ENCODE data around the gene TRPC4.

TRPC4 gene

DNA sequence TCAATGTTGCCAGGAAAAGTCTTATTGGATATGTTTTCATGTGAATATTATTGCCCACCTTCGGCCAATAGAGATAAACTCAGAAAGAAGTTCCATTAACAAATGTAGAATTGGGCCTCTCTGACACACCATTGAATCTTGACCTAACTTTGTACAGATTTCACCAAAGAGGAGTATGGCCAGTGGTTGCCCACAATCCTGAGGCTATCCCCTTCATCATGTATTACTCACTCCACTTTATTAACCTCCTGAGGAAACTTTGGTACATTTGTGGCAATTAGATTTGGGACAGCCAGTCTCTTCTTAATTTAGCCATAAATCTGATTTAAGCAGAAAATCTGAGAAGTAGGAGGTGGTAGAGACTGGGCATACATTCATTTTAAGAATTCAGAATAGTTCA lies 217.7 kb downstream of the TRPC4 start:
- no peak for FAIRE-seq

DNA sequence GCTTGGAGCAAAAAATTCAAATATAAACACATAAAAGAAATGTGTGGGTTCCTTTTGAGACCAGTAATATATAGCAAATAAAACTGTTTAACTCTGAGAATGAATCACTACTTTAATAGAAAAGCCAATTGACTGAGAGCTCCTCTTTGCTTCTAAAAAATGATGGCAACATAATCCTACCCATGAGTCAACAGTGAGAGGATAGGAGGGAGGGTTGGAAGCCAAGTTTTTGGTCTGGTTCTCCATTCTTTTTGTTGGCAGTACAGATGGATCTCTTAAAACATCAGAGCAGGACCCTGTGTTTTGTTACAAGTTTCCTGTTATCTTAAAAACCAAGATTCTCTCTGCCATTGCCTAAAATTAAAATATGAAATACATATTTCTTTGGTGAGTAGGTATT lies 221.0 kb downstream of the TRPC4 start:
- no peak for FAIRE-seq

DNA sequence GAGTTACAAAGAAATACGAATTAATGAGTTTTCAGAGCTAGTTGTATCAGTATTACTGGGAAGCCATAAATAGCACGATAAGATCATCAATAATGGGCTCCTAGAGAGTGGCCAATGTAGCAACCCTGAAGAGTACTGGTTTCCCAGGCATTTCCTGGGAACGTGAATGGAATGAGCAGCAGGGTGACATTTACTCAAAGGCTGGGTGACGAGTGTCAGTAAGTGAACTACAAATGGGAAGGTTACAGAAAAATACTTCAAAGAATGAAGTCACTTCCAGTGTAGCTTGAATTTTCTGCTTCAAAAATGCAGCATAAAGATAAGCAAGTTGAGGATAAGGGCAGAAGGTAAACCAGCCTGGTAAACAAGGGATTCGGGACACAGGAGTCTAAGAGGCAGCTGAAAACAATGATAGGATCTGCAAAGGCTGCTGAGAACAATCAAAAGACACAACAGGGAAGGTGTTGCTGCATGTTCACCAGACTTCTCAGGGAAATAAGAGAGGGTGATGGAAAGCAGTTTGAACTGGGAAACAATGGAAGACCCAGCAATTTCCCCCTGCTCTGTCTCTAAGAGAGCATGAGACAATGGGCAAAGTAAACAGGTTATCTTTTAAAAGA lies 222.4 kb downstream of the TRPC4 start:
- no peak for FAIRE-seq

DNA sequence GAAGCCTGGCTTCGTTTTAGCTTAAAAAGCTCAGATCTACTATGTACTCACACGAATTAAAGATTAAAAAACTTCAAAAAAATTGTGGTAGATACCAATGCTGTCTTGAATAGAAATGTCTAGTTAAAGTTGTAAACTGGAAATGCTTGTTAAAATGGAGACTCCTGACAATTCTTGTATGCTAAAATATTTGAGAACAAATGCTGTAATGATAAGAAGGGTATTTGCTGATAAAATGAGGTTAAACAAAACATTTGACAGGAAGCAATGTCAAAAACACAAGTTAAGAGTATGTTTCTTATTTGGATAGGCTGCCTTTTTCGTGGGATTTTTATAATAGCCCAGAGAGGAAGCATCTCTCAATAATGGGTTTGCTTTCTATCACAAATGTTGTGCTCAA lies 223.0 kb downstream of the TRPC4 start:
- FAIRE-seq, result no peak

DNA sequence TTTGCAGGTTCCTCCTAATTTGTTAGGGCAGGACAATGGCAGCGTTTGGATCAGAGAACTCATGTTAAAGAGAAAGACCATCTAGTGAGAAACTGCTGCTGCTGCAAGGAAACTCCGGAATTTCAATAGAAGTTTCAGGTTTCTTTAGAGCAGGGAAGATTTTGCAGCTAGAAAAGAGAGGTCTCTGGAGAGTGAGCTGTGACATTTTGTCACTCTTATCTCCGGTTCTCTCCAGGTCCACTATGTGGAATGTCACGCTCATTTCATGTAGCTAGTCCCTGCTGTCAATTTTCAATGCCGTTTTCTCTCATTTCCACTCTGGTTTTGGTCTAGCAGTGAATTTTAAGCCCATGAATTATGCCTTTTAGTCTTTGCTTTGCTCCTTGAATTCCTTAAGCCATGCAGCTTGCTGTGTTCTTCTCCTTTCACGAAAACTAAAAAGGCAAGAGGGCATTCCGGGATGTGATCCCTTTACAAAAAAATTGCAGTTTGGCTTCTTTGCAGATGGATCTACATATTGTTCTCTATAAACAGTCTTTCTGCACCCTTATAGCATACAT lies 224.3 kb downstream of the TRPC4 start:
- FAIRE-seq, result no peak

DNA sequence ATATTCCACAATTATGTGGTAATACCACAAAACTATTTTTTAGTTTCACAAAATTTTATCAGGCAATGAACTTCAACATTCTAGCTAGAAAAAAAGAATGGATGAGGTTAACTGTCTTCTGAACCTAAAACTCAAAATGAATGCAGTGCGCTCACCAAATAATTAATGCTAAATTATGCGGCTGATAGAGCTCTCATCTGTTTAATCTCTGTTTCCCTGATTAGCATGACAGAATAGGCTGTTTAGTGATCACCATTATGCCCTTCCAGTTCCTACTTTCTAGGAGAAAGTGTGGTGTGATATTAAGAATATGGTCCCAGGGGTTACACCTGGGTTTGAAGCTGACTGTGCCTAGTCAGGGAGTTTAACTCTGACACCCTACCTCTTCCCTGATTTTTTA lies 228.2 kb downstream of the TRPC4 start:
- no peak for FAIRE-seq

DNA sequence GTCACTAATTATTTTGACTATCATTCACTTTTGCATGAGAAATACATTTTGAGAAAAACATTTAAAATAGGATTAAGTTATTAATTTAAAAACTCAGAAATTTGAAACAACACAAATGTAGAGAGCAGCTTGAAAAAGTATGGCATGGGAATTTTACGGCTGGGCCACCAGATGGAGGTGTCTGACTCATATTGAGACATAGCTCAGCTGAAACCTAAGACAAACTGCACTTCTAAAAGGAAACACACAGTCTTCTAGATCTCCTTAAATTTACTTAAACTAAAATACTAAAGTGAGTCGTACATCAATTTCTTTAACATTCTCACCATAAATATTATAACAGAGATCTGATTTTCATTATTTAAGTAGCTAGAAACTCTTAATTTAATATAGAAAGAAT lies 229.1 kb downstream of the TRPC4 start:
- peak; percentile 85 for FAIRE-seq

DNA sequence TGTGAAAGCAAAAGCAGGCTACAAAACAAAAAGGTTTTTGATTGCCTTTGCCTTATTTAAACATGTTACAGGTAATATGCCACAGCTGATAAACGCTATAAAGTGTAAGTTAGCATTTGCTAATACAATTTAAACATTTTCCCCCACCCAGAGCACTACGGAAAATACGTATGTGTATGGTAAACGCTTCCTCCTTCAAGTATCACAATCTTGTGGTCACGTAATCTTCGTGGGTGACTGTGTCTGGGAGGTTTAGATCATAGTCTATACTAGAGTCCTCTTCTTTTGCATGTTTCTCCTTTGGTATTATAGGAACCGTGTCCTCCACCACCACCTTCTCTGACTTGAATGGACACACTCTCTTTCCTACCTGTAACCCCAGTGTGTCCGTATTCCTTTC lies 232.9 kb downstream of the TRPC4 start:
- no peak for FAIRE-seq

DNA sequence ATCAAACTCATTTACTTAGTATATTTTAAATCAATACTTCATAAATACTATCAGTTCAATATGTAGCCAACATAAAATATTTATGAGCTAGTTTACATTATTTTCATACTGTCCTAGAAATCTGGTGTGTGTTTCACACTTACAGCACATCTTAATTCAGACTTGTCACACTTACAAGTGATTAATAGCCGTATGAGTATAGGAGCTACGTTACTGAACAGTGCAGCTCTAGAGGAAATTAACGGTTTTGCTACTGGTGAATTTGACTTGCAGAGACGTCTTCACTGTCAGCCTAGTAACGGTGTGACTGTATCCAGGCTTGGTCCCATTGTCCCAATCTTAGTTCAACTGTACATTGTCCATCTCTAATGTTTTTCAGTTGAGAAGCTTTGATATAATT lies 237.3 kb downstream of the TRPC4 start:
- no peak for FAIRE-seq

DNA sequence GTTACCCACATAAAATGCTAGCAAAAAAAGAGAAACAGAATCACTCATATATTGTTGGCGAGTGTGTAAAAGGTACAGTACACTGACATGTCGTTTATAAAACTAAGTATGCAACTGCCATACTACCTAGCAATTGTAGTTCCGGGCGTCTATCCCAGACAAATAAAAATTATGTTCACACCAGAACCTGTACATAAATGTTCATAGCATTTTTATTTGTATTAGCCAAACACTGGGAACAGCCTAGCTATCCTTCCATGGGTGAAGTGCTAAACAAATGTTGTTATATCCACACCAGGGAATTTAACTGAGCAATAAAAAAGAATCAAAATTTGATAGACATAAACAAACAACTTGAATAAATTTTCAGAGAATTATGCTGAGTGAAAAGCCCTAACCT lies 242.1 kb downstream of the TRPC4 start:
- peak; percentile 29 for FAIRE-seq

DNA sequence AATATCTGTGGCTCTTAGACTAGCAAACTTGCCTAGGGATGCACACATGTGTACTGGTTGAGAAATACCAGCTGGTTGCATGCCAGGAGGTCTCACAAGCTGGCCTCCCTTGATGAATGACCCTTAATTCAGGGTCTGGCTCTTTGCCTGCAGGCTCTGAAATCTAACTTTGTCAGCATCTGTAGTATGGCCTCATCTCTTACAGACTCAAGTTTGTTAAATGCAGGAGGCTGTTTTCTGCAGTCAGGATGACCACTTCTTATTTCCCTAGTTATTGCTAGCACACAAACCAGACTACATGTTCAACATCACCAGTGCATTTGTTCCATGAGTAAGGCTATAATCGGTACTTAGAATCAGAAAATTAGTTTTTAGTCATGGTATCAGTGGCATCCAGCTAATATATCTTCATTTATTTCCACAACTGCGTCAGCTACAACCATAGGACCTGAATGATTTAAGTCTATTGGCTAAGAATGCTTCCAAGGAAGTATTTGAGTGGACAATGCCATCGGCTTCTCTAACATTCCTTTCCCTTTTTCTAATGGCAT lies 247.7 kb downstream of the TRPC4 start:
- FAIRE-seq, result no peak

DNA sequence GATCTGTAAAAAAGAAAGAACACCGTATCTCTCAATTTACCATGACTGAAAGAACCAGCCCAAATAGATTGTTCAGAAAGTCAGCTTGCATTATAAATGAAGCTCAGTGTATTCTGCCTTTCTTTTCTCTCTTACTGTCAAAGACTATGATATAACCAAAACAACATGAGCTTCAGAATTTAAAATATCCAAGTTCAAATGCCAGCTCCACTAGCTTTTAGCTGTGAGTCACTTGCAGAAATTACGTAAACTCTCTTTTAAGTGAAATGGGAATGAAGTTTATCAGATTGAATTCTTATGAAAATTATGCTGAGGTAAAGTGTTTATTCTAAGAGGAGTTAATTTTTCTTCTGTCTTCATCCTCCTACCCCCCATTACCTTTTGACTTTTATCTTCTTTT lies 251.0 kb downstream of the TRPC4 start:
- peak; percentile 45 for FAIRE-seq

DNA sequence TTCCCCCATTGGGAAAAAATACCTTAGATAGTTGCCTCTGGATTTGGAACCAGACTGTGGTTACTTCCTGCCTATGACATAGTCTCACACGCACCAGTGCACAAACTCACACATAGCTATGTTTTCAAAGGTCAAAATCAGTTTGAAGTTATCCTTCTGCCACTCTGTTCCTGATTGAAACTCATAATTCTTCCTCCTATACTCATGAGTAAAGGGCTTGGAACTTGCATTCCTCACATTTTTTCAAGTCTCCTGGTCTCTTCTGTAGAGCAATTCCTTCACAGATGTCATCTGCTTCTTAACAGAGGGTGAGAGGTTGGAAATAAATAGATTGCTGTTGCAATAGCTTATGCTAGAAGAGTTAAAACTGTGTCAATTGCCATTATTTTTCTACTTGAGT lies 252.4 kb downstream of the TRPC4 start:
- FAIRE-seq, result no peak

DNA sequence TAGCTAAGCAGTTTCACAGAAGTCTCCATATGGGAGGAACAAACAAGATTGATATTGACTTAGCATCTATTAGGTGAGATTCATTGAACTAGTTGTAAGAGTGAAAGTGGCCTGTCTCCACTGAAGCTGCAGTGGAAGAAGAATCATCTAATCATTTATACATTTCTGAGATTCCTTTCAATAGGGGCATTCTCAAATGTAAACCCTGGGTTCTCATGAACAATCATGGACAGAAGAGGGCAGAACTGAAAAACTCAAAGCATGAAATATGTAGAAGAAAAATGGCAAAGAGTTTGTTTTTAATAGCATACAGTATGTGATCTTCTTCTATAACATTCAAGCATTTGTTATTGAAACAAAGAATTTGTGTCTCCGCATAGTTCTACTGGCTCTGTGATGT lies 253.4 kb downstream of the TRPC4 start:
- FAIRE-seq, result no peak

DNA sequence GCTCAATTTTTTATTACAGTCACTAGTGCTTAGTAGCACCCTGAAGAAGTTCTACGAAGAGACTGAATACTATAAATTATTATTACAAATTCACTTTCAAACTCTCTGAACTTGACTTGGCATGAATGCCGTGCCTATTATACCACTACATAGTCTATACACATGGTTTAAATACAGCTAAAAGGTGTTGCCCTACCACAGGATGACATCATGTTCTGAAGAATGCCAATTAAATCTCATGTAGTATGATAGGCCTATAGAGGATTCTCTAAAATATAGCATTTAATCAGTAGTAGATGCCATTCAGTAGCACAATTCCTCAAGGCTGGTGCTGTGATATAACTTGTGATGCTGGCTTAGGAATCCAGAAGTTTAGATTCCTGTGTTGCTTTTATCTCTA lies 254.3 kb downstream of the TRPC4 start:
- no peak for FAIRE-seq

DNA sequence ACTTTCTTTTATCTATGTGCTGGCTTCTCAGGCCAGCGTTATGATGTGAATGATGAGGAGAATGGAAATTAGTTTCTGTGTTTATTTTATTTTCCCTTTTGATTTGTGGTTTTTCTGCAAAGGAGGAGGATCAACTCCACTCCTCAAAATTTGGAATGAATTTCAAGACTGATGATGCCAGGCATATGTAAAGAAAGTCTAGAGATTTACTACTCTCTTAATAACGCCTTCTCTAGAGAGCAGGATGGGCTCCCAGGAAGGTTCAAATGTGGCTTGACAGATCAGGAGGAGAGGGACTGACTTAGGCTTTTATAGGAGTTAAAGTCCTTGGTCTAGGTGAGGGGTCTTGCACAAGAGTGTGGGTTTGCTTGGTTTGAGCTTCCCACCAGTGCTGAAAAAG lies 255.9 kb downstream of the TRPC4 start:
- no peak for FAIRE-seq

DNA sequence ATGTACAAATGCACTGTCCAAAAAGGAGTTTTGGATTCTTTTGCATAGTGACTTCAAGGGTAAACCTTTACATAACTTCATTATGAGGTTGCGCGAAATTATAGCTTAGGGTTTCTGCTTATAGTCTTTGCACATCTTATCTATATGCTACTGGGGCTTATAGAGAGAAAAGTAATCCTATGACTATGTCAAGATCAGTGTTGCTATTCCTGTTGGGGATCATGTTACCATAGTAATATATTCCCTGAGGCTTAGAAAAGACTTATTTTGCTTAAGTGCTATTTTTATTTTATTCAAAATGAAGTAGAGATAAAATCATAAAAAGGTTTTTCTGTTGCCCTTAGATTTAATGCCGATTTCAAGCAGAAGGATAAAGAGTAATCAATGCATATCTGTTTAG lies 256.3 kb downstream of the TRPC4 start:
- FAIRE-seq, result no peak

DNA sequence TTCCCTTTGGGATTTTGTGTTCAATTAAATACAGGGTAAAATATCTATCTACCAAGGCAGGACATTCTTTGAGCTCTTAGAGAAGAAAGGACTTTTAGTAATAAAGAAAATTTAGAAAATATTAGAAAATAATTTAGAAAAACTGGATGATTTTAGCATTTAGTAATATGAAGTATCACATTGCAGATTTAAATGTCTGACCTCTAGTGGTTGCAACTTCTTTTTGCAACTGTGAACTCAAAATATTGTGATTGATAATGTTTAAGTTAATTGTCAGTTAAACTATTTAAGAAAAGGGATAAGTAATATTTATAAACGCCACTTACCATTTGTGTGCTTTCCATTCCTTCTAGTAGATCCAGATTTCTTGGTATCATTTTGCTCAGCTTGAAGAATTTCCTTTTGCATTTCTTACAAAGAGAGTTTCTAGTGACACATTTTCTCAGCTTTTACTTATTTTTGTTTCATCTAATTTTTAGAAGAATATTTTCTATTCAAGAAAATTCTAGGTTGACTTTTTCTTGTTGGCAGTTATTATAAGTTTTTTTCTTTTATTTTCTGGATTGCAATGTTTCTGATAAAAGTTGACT lies 260.7 kb downstream of the TRPC4 start:
- FAIRE-seq, result peak; percentile 87

DNA sequence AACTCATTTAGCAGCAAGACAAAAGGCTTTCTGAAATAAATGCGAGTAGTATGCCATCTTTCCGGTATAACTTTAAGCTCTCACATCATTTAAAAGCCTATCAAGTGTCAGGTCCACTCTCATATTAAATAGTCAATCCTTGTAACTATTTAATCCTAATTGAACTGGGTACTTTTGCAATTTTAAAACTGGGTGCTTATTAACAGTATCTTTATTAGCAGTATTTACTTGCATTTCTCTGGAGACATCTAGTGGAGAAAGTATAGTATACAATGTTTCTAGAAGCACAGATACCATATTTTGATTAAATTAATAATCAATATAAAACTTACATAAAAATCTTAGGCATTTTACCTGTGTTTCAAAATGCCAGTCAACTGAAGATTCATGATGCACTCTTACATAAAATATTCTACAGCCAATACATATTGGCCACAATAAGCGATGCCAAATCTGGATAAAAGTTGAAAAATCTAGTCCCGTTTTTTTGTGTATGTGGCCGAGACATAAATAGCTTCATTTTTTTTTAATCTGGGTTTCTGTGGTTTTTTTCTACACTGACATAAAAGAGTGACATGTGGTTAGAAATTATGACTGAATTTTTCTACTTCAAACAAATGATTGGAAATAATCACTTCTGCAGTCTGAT lies 266.7 kb downstream of the TRPC4 start:
- peak; percentile 64 for FAIRE-seq

DNA sequence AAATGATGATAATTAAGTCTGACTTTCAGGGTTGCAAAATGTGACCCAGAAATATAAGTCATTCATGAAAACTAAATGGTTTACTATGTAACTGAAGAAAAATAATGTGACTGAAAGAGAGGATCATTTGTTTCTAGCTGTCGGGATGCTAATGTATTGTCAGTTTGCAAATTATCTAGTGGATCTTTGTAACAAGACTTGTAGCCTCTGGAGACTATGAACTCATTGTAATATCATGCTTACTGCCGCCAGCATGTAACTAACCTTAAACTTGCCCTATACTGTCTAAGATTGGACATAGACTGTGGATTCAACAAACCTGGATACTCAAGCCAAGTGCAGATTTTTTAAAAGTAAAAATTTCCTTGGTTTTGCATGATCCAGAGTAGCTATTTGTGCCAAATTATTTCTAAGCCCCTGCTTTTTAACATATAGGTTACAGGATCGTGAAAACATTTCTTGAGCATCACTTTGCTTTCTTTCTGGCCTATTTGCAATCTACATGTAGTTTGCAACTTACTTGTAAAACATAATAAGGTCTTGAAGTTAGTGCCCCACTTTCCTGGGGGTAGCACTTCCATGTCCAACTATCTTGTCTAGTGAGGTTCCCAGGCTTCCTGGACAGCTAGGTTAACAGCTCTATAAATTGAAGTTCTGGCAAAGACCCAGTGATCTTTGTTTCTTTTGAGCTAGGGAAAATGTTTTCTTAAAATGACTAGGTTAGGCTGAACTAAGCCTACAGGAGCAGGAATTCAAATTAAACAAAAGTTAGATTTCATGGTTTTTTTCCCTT lies 267.7 kb downstream of the TRPC4 start:
- FAIRE-seq, result no peak

DNA sequence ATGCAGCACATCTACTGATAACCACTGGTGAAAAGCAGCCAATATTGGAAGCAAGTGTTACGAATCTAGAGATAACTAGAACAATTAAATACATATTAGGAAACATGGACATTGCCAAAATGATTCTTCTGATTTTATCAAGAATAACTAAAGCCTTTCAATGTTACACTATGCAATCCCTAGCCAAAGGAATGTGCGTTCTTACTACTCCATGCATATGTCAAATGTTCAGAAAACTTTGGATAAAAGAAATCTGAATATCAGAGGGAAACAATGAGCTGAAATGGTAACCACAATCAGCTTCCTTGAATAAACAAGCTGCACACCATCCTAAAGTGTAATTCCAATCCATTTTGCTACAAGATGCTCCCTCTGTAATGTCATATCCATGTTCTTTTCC lies 270.1 kb downstream of the TRPC4 start:
- no peak for FAIRE-seq

DNA sequence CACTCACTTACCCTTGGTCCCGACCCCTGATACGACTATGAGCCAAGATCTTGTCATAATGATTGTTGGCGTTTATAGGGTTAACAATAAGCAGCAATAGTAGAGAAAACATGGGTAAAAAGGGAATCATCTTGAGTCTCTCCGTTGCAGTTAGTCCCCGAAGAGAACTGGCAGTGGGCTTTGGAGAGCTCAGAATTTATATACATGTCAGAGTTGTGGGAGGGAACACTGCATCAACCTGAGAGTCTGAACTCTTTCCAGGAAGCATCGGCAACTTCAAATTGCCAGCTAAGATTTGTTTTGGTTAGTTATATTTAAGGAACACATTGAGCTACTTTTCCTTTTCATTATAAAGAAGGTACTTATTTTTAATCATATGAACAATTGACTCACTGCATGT lies 271.0 kb downstream of the TRPC4 start, which contains the start of gene POSTN:
TSS of gene POSTN (minus strand) at position 172 of the 400 bp plus-strand sequence. CDS start at position 130, 42 bp downstream.
- FAIRE-seq, result no peak

DNA sequence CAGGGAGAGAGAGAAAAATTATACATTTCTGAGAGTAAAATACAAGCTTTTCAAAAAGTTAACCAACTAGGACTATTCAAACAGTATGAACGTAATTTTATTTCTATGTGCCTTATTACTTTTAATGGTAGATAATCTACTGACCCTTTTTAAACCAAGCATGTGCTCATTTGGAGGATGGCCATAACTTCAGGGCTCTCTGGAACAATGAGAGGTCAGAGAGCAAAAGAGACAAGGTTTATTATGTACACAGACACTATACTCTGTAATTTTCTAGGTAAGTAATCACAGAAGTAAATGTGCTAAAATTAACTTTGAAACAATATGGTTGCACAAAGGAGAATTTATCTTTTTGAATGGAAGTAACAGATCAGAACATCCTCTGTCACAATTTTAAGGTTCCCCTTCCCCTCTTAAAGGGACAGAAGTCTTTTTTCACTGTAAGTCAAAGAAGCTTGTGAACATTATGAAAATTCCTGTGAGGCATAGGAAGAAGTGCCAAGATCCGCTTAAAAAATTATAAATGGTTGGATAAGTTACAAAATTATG lies 272.0 kb downstream of the TRPC4 start:
- no peak for FAIRE-seq

Measured in endometrium (tissue), 2 donors.